ENCODE results near the gene XPO1. TPM values are rescaled to one million over a fixed set of nuclear protein-coding genes. Genes with fewer than 3 reads are reported as not detected.
A peak's percentile ranks its signal among the peaks of the same experiment; 100 is the strongest.
"Not testable (repeated sequence)": the region's sequence is repeated elsewhere in the genome, so short reads cannot be mapped to it uniquely, and the experiment has no call there.

Gene XPO1
- total RNA-seq, 1 donor = 201 TPM

GRCh38 chr2:61465045-61465444, 73.1 kb downstream of the XPO1 start:
- TF ChIP-seq CTCF (IDR thresholded peaks at IDR 0.05; ENCODE audit: insufficient read depth, low read length) = no peak
- no peak overlapping the region for H3K4me3 ChIP-seq (ENCODE audit: low read depth, low read length)
- DNase-seq (ENCODE audit: low read depth) = no peak

GRCh38 chr2:61463769-61464475, 74.2 kb downstream of the XPO1 start:
- H3K4me3 ChIP-seq (ENCODE audit: low read depth, low read length) = no peak overlapping the region
- DNase-seq (ENCODE audit: low read depth) = no peak
- no peak for TF ChIP-seq CTCF (IDR thresholded peaks at IDR 0.05; ENCODE audit: insufficient read depth, low read length)

- no peak for TF ChIP-seq CTCF (IDR thresholded peaks at IDR 0.05; ENCODE audit: insufficient read depth, low read length)
- no peak overlapping the region for H3K4me3 ChIP-seq (ENCODE audit: low read depth, low read length)
- no peak for DNase-seq (ENCODE audit: low read depth)
Measured at GRCh38 chr2:61461404-61461803, 76.8 kb downstream of the XPO1 start.

GRCh38 chr2:61460163-61460562, 78.0 kb downstream of the XPO1 start:
- H3K4me3 ChIP-seq (ENCODE audit: low read depth, low read length) = no peak overlapping the region
- peak; percentile 80 for DNase-seq (ENCODE audit: low read depth)
- no peak for TF ChIP-seq CTCF (IDR thresholded peaks at IDR 0.05; ENCODE audit: insufficient read depth, low read length)

- TF ChIP-seq CTCF (IDR thresholded peaks at IDR 0.05; ENCODE audit: insufficient read depth, low read length) = no peak
- no peak overlapping the region for H3K4me3 ChIP-seq (ENCODE audit: low read depth, low read length)
- DNase-seq (ENCODE audit: low read depth) = no peak
Measured at GRCh38 chr2:61456746-61457420, 81.3 kb downstream of the XPO1 start.

GRCh38 chr2:61456070-61456745, 81.9 kb downstream of the XPO1 start:
- DNase-seq (ENCODE audit: low read depth) = peak; percentile 27
- H3K4me3 ChIP-seq (ENCODE audit: low read depth, low read length) = no peak overlapping the region
- no peak for TF ChIP-seq CTCF (IDR thresholded peaks at IDR 0.05; ENCODE audit: insufficient read depth, low read length)

GRCh38 chr2:61454972-61455371, 83.2 kb downstream of the XPO1 start:
- H3K4me3 ChIP-seq (ENCODE audit: low read depth, low read length); DNase-seq (ENCODE audit: low read depth): not testable (repeated sequence)
